ENCODE measurements around the gene EMC6. TPM values are rescaled to one million over a fixed set of nuclear protein-coding genes. Genes with fewer than 3 reads are reported as not detected.
A peak's percentile ranks its signal among the peaks of the same experiment; 100 is the strongest.

EMC6 gene
- total RNA-seq, 4 donors from 2014 or later = 5.6 to 19.3 (median 10.6) TPM

DNA sequence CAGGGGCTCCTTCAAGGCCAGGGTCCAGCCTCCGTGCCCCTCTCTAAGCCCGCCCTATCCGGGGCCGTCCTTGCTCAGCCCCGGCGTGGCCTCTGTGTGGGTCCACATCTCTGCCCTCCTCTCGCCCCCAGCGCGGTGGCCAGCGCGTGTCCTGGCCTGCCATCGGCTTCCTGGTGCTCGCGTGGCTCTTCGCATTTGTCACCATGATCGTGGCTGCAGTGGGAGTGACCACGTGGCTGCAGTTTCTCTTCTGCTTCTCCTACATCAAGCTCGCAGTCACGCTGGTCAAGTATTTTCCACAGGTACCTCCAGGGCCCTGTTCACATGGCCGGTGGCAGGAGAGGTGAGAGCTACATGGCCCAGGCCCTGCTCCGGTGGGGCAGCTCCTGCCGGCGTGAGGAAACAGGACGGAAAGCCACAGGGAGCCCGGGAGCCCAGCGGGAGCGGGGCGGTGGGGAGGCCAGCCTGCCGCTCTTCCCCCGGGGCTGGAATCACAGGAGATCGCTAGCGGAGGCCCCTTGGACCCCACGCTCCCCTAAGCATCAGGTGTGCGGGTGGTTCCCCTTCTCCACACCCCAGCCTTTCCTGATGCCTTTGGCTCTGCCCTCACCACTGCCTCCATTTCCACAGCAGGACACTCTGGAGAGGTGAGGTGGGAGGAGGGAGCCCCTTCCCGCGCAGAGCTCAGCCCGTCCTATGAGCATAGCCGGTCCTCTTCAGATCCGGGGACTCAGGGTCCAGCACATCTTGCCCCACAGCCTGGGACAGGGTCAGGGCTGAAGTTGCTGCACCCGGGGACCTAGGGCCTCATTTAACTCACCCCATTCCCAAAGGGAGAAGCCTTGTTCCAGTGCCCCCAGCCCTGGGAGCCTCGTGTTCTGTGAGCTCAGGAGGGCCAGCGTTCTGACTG, 10.5 kb upstream of the EMC6 start:
- WGBS, 2 donors = 84 to 87% methylated on average over 37 to 40 of the region's 42 CpGs
- H3K4me3 ChIP-seq (ENCODE audit: low read depth, poor library complexity, severe bottlenecking) = no peak overlapping the region
- no peak for DNase-seq (ENCODE audit: low spot score in 2 of 2)
- TF ChIP-seq POLR2A (IDR thresholded peaks at IDR 0.05) = no peak
- TF ChIP-seq, protein P1, sequence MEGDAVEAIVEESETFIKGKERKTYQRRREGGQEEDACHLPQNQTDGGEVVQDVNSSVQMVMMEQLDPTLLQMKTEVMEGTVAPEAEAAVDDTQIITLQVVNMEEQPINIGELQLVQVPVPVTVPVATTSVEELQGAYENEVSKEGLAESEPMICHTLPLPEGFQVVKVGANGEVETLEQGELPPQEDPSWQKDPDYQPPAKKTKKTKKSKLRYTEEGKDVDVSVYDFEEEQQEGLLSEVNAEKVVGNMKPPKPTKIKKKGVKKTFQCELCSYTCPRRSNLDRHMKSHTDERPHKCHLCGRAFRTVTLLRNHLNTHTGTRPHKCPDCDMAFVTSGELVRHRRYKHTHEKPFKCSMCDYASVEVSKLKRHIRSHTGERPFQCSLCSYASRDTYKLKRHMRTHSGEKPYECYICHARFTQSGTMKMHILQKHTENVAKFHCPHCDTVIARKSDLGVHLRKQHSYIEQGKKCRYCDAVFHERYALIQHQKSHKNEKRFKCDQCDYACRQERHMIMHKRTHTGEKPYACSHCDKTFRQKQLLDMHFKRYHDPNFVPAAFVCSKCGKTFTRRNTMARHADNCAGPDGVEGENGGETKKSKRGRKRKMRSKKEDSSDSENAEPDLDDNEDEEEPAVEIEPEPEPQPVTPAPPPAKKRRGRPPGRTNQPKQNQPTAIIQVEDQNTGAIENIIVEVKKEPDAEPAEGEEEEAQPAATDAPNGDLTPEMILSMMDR (IDR thresholded peaks at IDR 0.05) = no peak
- intact Hi-C loops (cut with DNase I; ENCODE audit: low total_unique reads) = no loop called here

- no peak for TF ChIP-seq POLR2A (IDR thresholded peaks at IDR 0.05)
- TF ChIP-seq, protein P1 (IDR thresholded peaks at IDR 0.05) = no peak
- intact Hi-C loops (cut with DNase I; ENCODE audit: low total_unique reads) = no loop called here
- DNase-seq (ENCODE audit: low spot score in 2 of 2) = no peak
- 50 to 62% methylated on average over 21 to 22 of the region's 22 CpGs for WGBS, 2 donors
- no peak overlapping the region for H3K4me3 ChIP-seq (ENCODE audit: low read depth, poor library complexity, severe bottlenecking)
Observed at GRCh38 chr17:3658784-3659449, 9.7 kb upstream of the EMC6 start.

GRCh38 chr17:3659541-3660111, 9.0 kb upstream of the EMC6 start:
- TF ChIP-seq POLR2A (IDR thresholded peaks at IDR 0.05) = no peak
- TF ChIP-seq, protein P1 (IDR thresholded peaks at IDR 0.05) = no peak

GRCh38 chr17:3660311-3660891, 8.2 kb upstream of the EMC6 start:
- TF ChIP-seq POLR2A (IDR thresholded peaks at IDR 0.05) = no peak
- TF ChIP-seq, protein P1 (IDR thresholded peaks at IDR 0.05) = no peak
- H3K4me3 ChIP-seq (ENCODE audit: low read depth, poor library complexity, severe bottlenecking) = no peak overlapping the region
- DNase-seq (ENCODE audit: low spot score in 2 of 2) = no peak
- WGBS, 2 donors = 62 to 69% methylated on average over 19 to 21 of the region's 23 CpGs
- intact Hi-C loops (cut with DNase I; ENCODE audit: low total_unique reads) = no loop called here

More at GRCh38 chr17:3659541-3660111, 9.0 kb upstream of the EMC6 start:
- 26 to 40% methylated on average over 22 of the region's 22 CpGs for WGBS, 2 donors
- no peak overlapping the region for H3K4me3 ChIP-seq (ENCODE audit: low read depth, poor library complexity, severe bottlenecking)
- intact Hi-C loops (cut with DNase I; ENCODE audit: low total_unique reads) = no loop called here
- DNase-seq (ENCODE audit: low spot score in 2 of 2) = peak; percentile 81 to 90

GRCh38 chr17:3663102-3664011, 5.3 kb upstream of the EMC6 start:
- H3K4me3 ChIP-seq (ENCODE audit: low read depth, poor library complexity, severe bottlenecking) = no peak overlapping the region
- TF ChIP-seq POLR2A (IDR thresholded peaks at IDR 0.05) = no peak
- TF ChIP-seq, protein P1 (IDR thresholded peaks at IDR 0.05) = no peak
- WGBS, 2 donors = 86 to 90% methylated on average over 33 of the region's 33 CpGs
- no peak for DNase-seq (ENCODE audit: low spot score in 2 of 2)
- intact Hi-C loops (cut with DNase I; ENCODE audit: low total_unique reads) = no loop called here
